HG03378 (cell line): Measurements from ENCODE around the gene PCSK7.

Experiments
- ATAC-seq: cut with Tn5 transposase; IDR thresholded peaks from one replicate; pipeline ENCODE4 v1.9.1; 2021; ENCODE audit warnings: mild to moderate bottlenecking, moderate library complexity; ENCODE audit not compliant: unreplicated experiment

The PCSK7 gene

GRCh38 chr11:117199053-117199915 lies 32.6 kb downstream of the PCSK7 start, which contains the start of gene TAGLN:
TAGLN (plus strand) TSS chr11:117199370; CDS start chr11:117203014, 3,644 bp downstream.
- no peak for ATAC-seq

GRCh38 chr11:117198613-117199012 lies 33.3 kb downstream of the PCSK7 start:
- ATAC-seq: no peak

GRCh38 chr11:117197516-117198456 lies 34.1 kb downstream of the PCSK7 start:
- no peak for ATAC-seq

GRCh38 chr11:117197006-117197405 lies 34.9 kb downstream of the PCSK7 start:
- no peak for ATAC-seq

GRCh38 chr11:117195761-117196160 lies 36.1 kb downstream of the PCSK7 start:
- no peak for ATAC-seq

GRCh38 chr11:117195258-117195657 lies 36.6 kb downstream of the PCSK7 start:
- ATAC-seq: no peak

- no peak for ATAC-seq
Measured at GRCh38 chr11:117194267-117194666, 37.6 kb downstream of the PCSK7 start.

- no peak for ATAC-seq
Measured at GRCh38 chr11:117193130-117194020, 38.5 kb downstream of the PCSK7 start.

- ATAC-seq: no peak
Measured at GRCh38 chr11:117192401-117192875, 39.4 kb downstream of the PCSK7 start.

GRCh38 chr11:117191680-117192400 lies 40.0 kb downstream of the PCSK7 start:
- ATAC-seq: no peak

- ATAC-seq: no peak
Measured at GRCh38 chr11:117189941-117190544, 41.8 kb downstream of the PCSK7 start.

GRCh38 chr11:117189191-117189940 lies 42.5 kb downstream of the PCSK7 start:
- ATAC-seq: no peak

- no peak for ATAC-seq
Measured at GRCh38 chr11:117188620-117189081, 43.2 kb downstream of the PCSK7 start.

GRCh38 chr11:117187799-117188481 lies 43.9 kb downstream of the PCSK7 start:
- no peak for ATAC-seq

- no peak for ATAC-seq
Measured at GRCh38 chr11:117187428-117187798, 44.5 kb downstream of the PCSK7 start.

- ATAC-seq: no peak
Measured at GRCh38 chr11:117187007-117187406, 44.9 kb downstream of the PCSK7 start.

GRCh38 chr11:117186431-117186761 lies 45.5 kb downstream of the PCSK7 start:
- ATAC-seq: no peak
